Liver (tissue), 9 donors: ENCODE measurements around the gene SEM1. TPM values are rescaled to one million over a fixed set of nuclear protein-coding genes. Genes with fewer than 3 reads are reported as not detected.

ENCODE experiments used
- DNase-seq: peaks from one replicate; pipeline ENCODE4 v3.0.0-alpha.2; 2017; ENCODE audit warnings: low spot score
- H3K27ac ChIP-seq, 2 donors: one replicate each; pipeline ENCODE4 v1.7.0; 2013; ENCODE audit warnings: inconsistent platforms in 2 of 2, low read length in 2 of 2, control low read depth in 1 of 2, low read depth in 1 of 2, mild to moderate bottlenecking in 1 of 2
- H3K27me3 ChIP-seq, 4 donors: one replicate each; pipeline versions ENCODE4 v1.6.1 to v1.7.0; 2013; ENCODE audit warnings: low read length in 3 of 4, inconsistent platforms in 1 of 4, mild to moderate bottlenecking in 1 of 4, moderate library complexity in 1 of 4; ENCODE audit not compliant: control insufficient read depth in 4 of 4, insufficient read depth in 4 of 4
- H3K36me3 ChIP-seq, 4 donors: one replicate each; pipeline versions ENCODE4 v1.6.1 to v1.7.0; 2013; ENCODE audit warnings: low read length in 3 of 4, mild to moderate bottlenecking in 3 of 4, low read depth in 1 of 4, moderate library complexity in 1 of 4; ENCODE audit not compliant: control insufficient read depth in 4 of 4, insufficient read depth in 3 of 4
- H3K4me1 ChIP-seq, 4 donors: one replicate each; pipeline versions ENCODE4 v1.6.1 to v1.7.0; 2013; ENCODE audit warnings: low read length in 3 of 4, mild to moderate bottlenecking in 3 of 4, moderate library complexity in 1 of 4; ENCODE audit not compliant: control insufficient read depth in 4 of 4, insufficient read depth in 4 of 4
- H3K4me3 ChIP-seq, 3 donors: one replicate each; pipeline versions ENCODE4 v1.6.1 to v1.7.0; 2013; ENCODE audit warnings: low read length in 3 of 3, control low read depth in 1 of 3, low read depth in 1 of 3, mild to moderate bottlenecking in 1 of 3
- H3K9ac ChIP-seq, 2 donors: one replicate each; pipeline ENCODE4 v1.7.0; 2013; ENCODE audit warnings: low read length in 2 of 2, mild to moderate bottlenecking in 2 of 2, moderate library complexity in 2 of 2, control low read depth in 1 of 2, low read depth in 1 of 2
- H3K9me3 ChIP-seq, 4 donors: one replicate each; pipeline versions ENCODE4 v1.6.1 to v1.7.0; 2013; ENCODE audit warnings: low read length in 3 of 4; ENCODE audit not compliant: control insufficient read depth in 4 of 4
- EGR1 ChIP-seq, 2 donors: IDR thresholded peaks; 2 replicates each; pipeline ENCODE4 v1.6.1; 2016 to 2018; ENCODE audit warnings: antibody characterized with exemption in 2 of 2, low read depth in 2 of 2
- FOXA1 ChIP-seq: IDR thresholded peaks from 2 replicates; pipeline ENCODE4 v1.6.1; 2016; ENCODE audit warnings: antibody characterized with exemption
- FOXA2 ChIP-seq: IDR thresholded peaks from 2 replicates; pipeline ENCODE4 v1.6.1; 2016; ENCODE audit warnings: antibody characterized with exemption
- GABPA ChIP-seq, 2 donors: IDR thresholded peaks in 1 of 2; conservative IDR thresholded peaks in 1 of 2; 2 replicates each; pipeline ENCODE4 v1.6.1; 2016; ENCODE audit warnings: antibody characterized with exemption in 2 of 2, mild to moderate bottlenecking in 1 of 2, moderate library complexity in 1 of 2
- HNF4A ChIP-seq, 2 donors: conservative IDR thresholded peaks; 2 replicates each; pipeline ENCODE4 v1.6.1; 2016; ENCODE audit warnings: antibody characterized with exemption in 2 of 2, mild to moderate bottlenecking in 2 of 2
- HNF4G ChIP-seq: IDR thresholded peaks from 2 replicates; pipeline ENCODE4 v1.6.1; 2016; ENCODE audit warnings: antibody characterized with exemption
- JUND ChIP-seq, 2 donors: IDR thresholded peaks; 2 replicates each; pipeline ENCODE4 v1.6.1; 2016; ENCODE audit warnings: antibody characterized with exemption in 2 of 2
- NR2F2 ChIP-seq: IDR thresholded peaks from 2 replicates; pipeline ENCODE4 v1.6.1; 2016; ENCODE audit warnings: antibody characterized with exemption
- RAD21 ChIP-seq, 2 donors: IDR thresholded peaks; 2 replicates each; pipeline ENCODE4 v1.6.1; 2016; ENCODE audit warnings: antibody characterized with exemption in 2 of 2, mild to moderate bottlenecking in 2 of 2
- RXRA ChIP-seq, 2 donors: IDR thresholded peaks; 2 replicates each; pipeline ENCODE4 v1.6.1; 2017 to 2018; ENCODE audit warnings: antibody characterized with exemption in 2 of 2, mild to moderate bottlenecking in 1 of 2
- SP1 ChIP-seq: IDR thresholded peaks from 2 replicates; pipeline ENCODE4 v1.6.1; 2018; ENCODE audit warnings: antibody characterized with exemption, mild to moderate bottlenecking
- TAF1 ChIP-seq: conservative IDR thresholded peaks from 2 replicates; pipeline ENCODE4 v1.6.1; 2016; ENCODE audit warnings: antibody characterized with exemption, mild to moderate bottlenecking
- YY1 ChIP-seq: IDR thresholded peaks from 2 replicates; pipeline ENCODE4 v1.6.1; 2016; ENCODE audit warnings: antibody characterized with exemption, mild to moderate bottlenecking
- WGBS: extraction: QIAGEN DNeasy Blood & Tissue Kit; methylation state at CpG from one replicate; pipeline ENCODE4 v1.1.7; 2013; 5-methylcytosine and 5-hydroxymethylcytosine counted together
- polyA plus RNA-seq, 2 donors: library from polyadenylated mRNA; stranded (reverse) in 1 of 2; unstranded in 1 of 2; fragments of 200-250 nt in 1 of 2; fragments of >200 nt in 1 of 2; fragmentation: Nextera tagmentation in 1 of 2; extraction: Ambion mirVana in 1 of 2; gene quantifications; one replicate each; pipeline versions ENCODE4 v1.2.1 to v1.2.3, GENCODE V29; 2013 to 2015
- total RNA-seq, 2 donors: library from RNA; depleted of rRNA; stranded (reverse); fragments of >200 nt; gene quantifications; one replicate each; pipeline ENCODE4 v1.2.3, GENCODE V29; 2014
- TF ChIP-seq, protein P1 (sequence below): IDR thresholded peaks from 2 replicates; pipeline ENCODE4 v1.6.1; 2016; ENCODE audit warnings: antibody characterized with exemption
- TF ChIP-seq, protein P2 (sequence below): IDR thresholded peaks from 2 replicates; pipeline ENCODE4 v1.6.1; 2016; ENCODE audit warnings: antibody characterized with exemption
- TF ChIP-seq, protein P3 (sequence below): IDR thresholded peaks from 2 replicates; pipeline ENCODE4 v1.6.1; 2016; ENCODE audit warnings: antibody characterized with exemption, mild to moderate bottlenecking
- TF ChIP-seq, protein P4 (sequence below): fragments of 150-350 bp; IDR thresholded peaks from 2 replicates; pipeline ENCODE4 v1.5.1; 2017; ENCODE audit warnings: improper control_type of control experiment, low read depth, low read length; ENCODE audit not compliant: missing input control
- donor health status: healthy.
- donor health status: healthy.
- donor health status: healthy.
- donor health status: healthy.
- donor health status: healthy.

SEM1 gene
- total and polyA plus RNA-seq, 4 donors: 21.1 to 325 (median 52.7) TPM

DNA sequence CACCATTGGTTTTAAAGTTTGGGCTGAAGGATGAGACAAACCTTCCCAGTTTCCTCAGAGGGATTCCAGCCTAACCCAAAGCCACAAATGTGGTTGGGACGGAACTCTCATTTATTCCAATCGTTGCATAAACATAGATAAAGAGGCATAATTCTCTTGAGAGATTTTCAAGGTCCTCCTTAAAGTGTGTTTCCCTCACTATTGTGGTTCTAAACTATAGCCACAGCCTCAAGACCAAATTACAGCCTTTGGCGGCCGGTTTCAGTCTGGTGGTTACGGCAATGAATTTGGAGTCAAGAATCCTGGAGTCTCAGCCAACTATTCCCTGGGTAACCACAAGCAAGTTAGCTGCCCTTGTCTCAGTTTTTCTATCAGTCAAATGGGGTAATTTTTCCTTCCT, 42.6 kb downstream of the SEM1 start:
- H3K9ac ChIP-seq: no peak overlapping the region
- peaks cover 0 to 8% (median 2%) of the 10 kb centered on the region in 4 donors for H3K36me3 ChIP-seq
- 86% methylated on average over 5 of the region's 5 CpGs for WGBS
- H3K4me3 ChIP-seq: no peak overlapping the region
- no peak overlapping the region for H3K27ac ChIP-seq
- DNase-seq: no peak
- H3K27me3 ChIP-seq: no peaks in the 10 kb centered on the region
- no peaks in the 10 kb centered on the region for H3K9me3 ChIP-seq
- no peaks in the 10 kb centered on the region for H3K4me1 ChIP-seq
- TF ChIP-seq NR2F2 (no peak), TAF1 (no peak), RAD21 (IDR thresholded peaks at IDR 0.05) (no peak), FOXA2 (no peak), RXRA (IDR thresholded peaks at IDR 0.05) (no peak), EGR1 (IDR thresholded peaks at IDR 0.05; ENCODE audit: low read depth in 2 of 2) (no peak), FOXA1 (no peak), JUND (IDR thresholded peaks at IDR 0.05) (no peak), YY1 (no peak)
- TF ChIP-seq, protein P1, sequence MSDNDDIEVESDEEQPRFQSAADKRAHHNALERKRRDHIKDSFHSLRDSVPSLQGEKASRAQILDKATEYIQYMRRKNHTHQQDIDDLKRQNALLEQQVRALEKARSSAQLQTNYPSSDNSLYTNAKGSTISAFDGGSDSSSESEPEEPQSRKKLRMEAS: no peak
- TF ChIP-seq, protein P2, sequence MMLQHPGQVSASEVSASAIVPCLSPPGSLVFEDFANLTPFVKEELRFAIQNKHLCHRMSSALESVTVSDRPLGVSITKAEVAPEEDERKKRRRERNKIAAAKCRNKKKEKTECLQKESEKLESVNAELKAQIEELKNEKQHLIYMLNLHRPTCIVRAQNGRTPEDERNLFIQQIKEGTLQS: no peak
- TF ChIP-seq, protein P3, sequence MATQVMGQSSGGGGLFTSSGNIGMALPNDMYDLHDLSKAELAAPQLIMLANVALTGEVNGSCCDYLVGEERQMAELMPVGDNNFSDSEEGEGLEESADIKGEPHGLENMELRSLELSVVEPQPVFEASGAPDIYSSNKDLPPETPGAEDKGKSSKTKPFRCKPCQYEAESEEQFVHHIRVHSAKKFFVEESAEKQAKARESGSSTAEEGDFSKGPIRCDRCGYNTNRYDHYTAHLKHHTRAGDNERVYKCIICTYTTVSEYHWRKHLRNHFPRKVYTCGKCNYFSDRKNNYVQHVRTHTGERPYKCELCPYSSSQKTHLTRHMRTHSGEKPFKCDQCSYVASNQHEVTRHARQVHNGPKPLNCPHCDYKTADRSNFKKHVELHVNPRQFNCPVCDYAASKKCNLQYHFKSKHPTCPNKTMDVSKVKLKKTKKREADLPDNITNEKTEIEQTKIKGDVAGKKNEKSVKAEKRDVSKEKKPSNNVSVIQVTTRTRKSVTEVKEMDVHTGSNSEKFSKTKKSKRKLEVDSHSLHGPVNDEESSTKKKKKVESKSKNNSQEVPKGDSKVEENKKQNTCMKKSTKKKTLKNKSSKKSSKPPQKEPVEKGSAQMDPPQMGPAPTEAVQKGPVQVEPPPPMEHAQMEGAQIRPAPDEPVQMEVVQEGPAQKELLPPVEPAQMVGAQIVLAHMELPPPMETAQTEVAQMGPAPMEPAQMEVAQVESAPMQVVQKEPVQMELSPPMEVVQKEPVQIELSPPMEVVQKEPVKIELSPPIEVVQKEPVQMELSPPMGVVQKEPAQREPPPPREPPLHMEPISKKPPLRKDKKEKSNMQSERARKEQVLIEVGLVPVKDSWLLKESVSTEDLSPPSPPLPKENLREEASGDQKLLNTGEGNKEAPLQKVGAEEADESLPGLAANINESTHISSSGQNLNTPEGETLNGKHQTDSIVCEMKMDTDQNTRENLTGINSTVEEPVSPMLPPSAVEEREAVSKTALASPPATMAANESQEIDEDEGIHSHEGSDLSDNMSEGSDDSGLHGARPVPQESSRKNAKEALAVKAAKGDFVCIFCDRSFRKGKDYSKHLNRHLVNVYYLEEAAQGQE: no peak

DNA sequence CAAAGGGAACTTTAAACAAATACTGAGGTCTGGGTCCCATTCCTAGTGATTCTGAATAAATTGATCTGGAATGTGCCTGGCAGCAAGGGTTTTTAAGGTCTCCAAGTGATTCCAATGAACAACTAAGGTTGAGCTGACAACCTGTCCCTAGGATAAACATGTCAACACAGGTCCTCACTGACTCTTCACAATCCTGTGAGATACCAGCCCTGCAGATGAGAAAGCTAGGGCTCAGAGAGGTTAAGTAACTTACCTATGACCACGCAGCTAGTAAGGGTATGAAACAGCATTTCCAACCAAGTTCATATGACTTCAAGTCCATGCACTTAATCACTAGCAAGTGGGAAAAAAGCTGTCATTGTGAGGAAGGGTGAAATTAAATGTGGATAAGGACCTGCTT, 44.0 kb downstream of the SEM1 start:
- no peaks in the 10 kb centered on the region for H3K4me1 ChIP-seq
- no peaks in the 10 kb centered on the region for H3K27me3 ChIP-seq
- peaks cover 0 to 6% (median 2%) of the 10 kb centered on the region in 4 donors for H3K36me3 ChIP-seq
- no peak overlapping the region for H3K4me3 ChIP-seq
- TF ChIP-seq TAF1 (no peak), EGR1 (IDR thresholded peaks at IDR 0.05; ENCODE audit: low read depth in 2 of 2) (no peak), SP1 (no peak), HNF4A (conservative IDR thresholded peaks at IDR 0.05) (no peak), JUND (IDR thresholded peaks at IDR 0.05) (no peak), RAD21 (IDR thresholded peaks at IDR 0.05) (no peak), FOXA1 (no peak), FOXA2 (no peak), YY1 (no peak), HNF4G (no peak), GABPA (IDR thresholded peaks at IDR 0.05 in 1 of 2, conservative IDR thresholded peaks at IDR 0.05 in 1 of 2) (no peak), RXRA (IDR thresholded peaks at IDR 0.05) (no peak)
- TF ChIP-seq, protein P1: no peak
- TF ChIP-seq, protein P3: no peak
- TF ChIP-seq, protein P4, sequence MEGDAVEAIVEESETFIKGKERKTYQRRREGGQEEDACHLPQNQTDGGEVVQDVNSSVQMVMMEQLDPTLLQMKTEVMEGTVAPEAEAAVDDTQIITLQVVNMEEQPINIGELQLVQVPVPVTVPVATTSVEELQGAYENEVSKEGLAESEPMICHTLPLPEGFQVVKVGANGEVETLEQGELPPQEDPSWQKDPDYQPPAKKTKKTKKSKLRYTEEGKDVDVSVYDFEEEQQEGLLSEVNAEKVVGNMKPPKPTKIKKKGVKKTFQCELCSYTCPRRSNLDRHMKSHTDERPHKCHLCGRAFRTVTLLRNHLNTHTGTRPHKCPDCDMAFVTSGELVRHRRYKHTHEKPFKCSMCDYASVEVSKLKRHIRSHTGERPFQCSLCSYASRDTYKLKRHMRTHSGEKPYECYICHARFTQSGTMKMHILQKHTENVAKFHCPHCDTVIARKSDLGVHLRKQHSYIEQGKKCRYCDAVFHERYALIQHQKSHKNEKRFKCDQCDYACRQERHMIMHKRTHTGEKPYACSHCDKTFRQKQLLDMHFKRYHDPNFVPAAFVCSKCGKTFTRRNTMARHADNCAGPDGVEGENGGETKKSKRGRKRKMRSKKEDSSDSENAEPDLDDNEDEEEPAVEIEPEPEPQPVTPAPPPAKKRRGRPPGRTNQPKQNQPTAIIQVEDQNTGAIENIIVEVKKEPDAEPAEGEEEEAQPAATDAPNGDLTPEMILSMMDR: no peak
- TF ChIP-seq, protein P2: no peak
- H3K9ac ChIP-seq: no peak overlapping the region
- H3K9me3 ChIP-seq: no peaks in the 10 kb centered on the region
- WGBS: 97% methylated on average over 1 of the region's 1 CpG
- no peak overlapping the region for H3K27ac ChIP-seq
- no peak for DNase-seq
